ENCODE data around the gene NUDT17.

The NUDT17 gene

DNA sequence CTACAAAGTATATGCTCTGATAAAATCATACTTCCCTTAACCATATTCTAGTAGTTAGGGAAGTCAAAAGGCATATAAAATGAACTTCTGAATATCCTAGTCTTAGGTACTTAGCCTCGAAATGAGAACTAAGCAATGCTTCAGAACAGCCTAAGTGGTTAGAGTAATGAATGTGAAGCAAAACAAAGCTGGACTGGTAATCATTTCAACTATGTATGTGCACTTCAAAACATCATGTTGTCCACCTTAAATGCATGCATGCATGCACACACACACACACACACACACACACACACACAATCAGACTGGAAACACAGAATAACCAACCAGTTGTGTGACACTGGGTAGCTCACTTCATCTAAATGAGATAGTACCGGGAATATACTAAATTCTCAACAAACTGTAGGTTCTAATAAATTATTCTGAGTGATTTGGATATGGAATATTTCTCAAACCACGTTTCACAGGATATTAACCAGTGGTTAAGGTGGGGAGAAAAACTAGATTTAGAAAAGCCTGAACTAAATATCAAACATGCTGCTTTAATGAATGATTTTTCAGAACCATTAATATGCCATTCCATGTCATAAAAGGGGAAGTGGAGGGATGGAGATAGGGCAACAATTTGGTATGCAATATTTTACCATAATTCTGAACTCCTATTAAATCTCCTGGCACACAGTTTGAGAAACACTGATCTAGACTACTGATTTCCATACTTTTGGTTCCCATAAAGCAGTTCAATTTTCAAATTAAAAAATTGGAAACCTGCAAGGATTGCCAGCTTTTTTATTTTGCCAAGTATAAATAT is 41.0 kb upstream of the NUDT17 start:
- Histone ChIP-seq H3F3A (ENCODE audit: low read depth) (no peaks in the 10 kb centered on the region), H3K9me3 (ENCODE audit: insufficient read depth, low read depth, low read length) (no peaks in the 10 kb centered on the region), H3K4me1 (ENCODE audit: insufficient read depth, low read length, poor library complexity, severe bottlenecking) (peaks cover 15% of the 10 kb centered on the region), H3K9me2 (replicated peaks; ENCODE audit: low read depth, low read length) (no peaks in the 10 kb centered on the region), H3K4me2 (ENCODE audit: low read depth, low read length, poor library complexity, severe bottlenecking) (no peak overlapping the region), H3K27me3 (ENCODE audit: insufficient read depth, low read length, poor library complexity, severe bottlenecking) (no peaks in the 10 kb centered on the region), H4K20me1 (ENCODE audit: insufficient read depth, low read length, poor library complexity, severe bottlenecking) (peaks cover 35% of the 10 kb centered on the region), H3K79me2 (ENCODE audit: insufficient read depth, low read length) (peaks cover 91% of the 10 kb centered on the region), H2AFZ (ENCODE audit: low read length) (no peak overlapping the region), H3K36me3 (ENCODE audit: insufficient read depth, low read length) (0 out of 2 replicates have a peak, but pooled peaks cover 3% of the 10 kb centered on the region), H3K4me3 (ENCODE audit: low read length, poor library complexity, severe bottlenecking) (no peak overlapping the region), H3K9ac (ENCODE audit: low read depth, low read length, poor library complexity, severe bottlenecking) (no peak overlapping the region)
- TF ChIP-seq, protein P1, sequence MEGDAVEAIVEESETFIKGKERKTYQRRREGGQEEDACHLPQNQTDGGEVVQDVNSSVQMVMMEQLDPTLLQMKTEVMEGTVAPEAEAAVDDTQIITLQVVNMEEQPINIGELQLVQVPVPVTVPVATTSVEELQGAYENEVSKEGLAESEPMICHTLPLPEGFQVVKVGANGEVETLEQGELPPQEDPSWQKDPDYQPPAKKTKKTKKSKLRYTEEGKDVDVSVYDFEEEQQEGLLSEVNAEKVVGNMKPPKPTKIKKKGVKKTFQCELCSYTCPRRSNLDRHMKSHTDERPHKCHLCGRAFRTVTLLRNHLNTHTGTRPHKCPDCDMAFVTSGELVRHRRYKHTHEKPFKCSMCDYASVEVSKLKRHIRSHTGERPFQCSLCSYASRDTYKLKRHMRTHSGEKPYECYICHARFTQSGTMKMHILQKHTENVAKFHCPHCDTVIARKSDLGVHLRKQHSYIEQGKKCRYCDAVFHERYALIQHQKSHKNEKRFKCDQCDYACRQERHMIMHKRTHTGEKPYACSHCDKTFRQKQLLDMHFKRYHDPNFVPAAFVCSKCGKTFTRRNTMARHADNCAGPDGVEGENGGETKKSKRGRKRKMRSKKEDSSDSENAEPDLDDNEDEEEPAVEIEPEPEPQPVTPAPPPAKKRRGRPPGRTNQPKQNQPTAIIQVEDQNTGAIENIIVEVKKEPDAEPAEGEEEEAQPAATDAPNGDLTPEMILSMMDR (conservative IDR thresholded peaks at IDR 0.05; ENCODE audit: low read length) = no peak
- TF ChIP-seq EZH2phosphoT487 (IDR thresholded peaks at IDR 0.05; ENCODE audit: borderline replicate concordance) = no peak

DNA sequence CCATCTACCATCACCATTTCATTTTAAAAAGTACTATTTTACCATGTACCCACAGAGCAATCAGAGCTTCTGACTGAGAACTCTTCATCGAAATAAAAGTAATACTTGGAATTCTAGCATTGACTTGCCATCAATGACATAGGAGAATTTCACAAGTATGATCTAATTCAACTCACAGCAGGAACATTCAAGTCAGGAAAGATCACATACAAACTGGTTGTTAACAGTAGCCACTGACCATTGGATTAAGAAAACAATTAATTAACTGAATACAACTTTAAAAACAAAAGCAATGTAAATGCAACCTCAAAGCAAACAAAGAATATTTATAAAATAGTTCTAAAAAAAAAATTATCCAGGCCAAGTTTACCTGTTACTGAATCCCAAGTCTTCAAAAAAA is 40.4 kb upstream of the NUDT17 start:
- Histone ChIP-seq H3F3A (ENCODE audit: low read depth) (no peaks in the 10 kb centered on the region), H3K4me1 (ENCODE audit: insufficient read depth, low read length, poor library complexity, severe bottlenecking) (peaks cover 13% of the 10 kb centered on the region), H3K9ac (ENCODE audit: low read depth, low read length, poor library complexity, severe bottlenecking) (no peak overlapping the region), H3K79me2 (ENCODE audit: insufficient read depth, low read length) (peaks cover 85% of the 10 kb centered on the region), H3K9me3 (ENCODE audit: insufficient read depth, low read depth, low read length) (no peaks in the 10 kb centered on the region), H3K36me3 (ENCODE audit: insufficient read depth, low read length) (0 out of 2 replicates have a peak, but pooled peaks cover 3% of the 10 kb centered on the region), H3K4me2 (ENCODE audit: low read depth, low read length, poor library complexity, severe bottlenecking) (no peak overlapping the region), H2AFZ (ENCODE audit: low read length) (no peak overlapping the region), H3K4me3 (ENCODE audit: low read length, poor library complexity, severe bottlenecking) (no peak overlapping the region), H3K9me2 (replicated peaks; ENCODE audit: low read depth, low read length) (no peaks in the 10 kb centered on the region), H3K27me3 (ENCODE audit: insufficient read depth, low read length, poor library complexity, severe bottlenecking) (no peaks in the 10 kb centered on the region), H4K20me1 (ENCODE audit: insufficient read depth, low read length, poor library complexity, severe bottlenecking) (peaks cover 35% of the 10 kb centered on the region)
- TF ChIP-seq, protein P1 (conservative IDR thresholded peaks at IDR 0.05; ENCODE audit: low read length) = no peak
- no peak for TF ChIP-seq EZH2phosphoT487 (IDR thresholded peaks at IDR 0.05; ENCODE audit: borderline replicate concordance)

DNA sequence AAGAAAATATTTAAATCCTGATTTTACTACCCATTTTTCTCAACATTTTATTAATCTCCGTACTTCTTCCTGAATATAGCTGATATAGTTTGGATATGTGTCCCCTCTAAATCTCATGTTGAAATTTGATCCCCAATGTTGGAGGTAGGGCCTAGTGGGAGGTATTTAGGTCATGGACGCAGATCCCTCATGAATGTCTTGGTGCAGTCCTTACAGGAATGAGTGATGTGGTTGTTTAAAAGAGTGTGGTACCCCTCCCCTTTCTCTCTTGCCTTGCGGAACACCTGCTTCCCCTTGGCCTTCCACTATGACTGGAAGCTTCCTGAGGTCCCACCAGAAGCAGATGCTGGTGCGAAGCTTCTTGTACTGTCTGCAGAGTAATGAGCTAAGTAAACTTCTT is 39.0 kb upstream of the NUDT17 start:
- H3K9me3 ChIP-seq (ENCODE audit: insufficient read depth, low read depth, low read length) = no peaks in the 10 kb centered on the region
- H3K27me3 ChIP-seq (ENCODE audit: insufficient read depth, low read length, poor library complexity, severe bottlenecking) = no peaks in the 10 kb centered on the region
- peaks cover 27% of the 10 kb centered on the region for H4K20me1 ChIP-seq (ENCODE audit: insufficient read depth, low read length, poor library complexity, severe bottlenecking)
- H3F3A ChIP-seq (ENCODE audit: low read depth) = no peaks in the 10 kb centered on the region
- 0 out of 2 replicates have a peak, but pooled peaks cover 3% of the 10 kb centered on the region for H3K36me3 ChIP-seq (ENCODE audit: insufficient read depth, low read length)
- H3K79me2 ChIP-seq (ENCODE audit: insufficient read depth, low read length) = peaks cover 72% of the 10 kb centered on the region
- no peak for TF ChIP-seq EZH2phosphoT487 (IDR thresholded peaks at IDR 0.05; ENCODE audit: borderline replicate concordance)
- TF ChIP-seq, protein P1 (conservative IDR thresholded peaks at IDR 0.05; ENCODE audit: low read length) = no peak
- H2AFZ ChIP-seq (ENCODE audit: low read length) = no peak overlapping the region
- no peaks in the 10 kb centered on the region for H3K9me2 ChIP-seq (replicated peaks; ENCODE audit: low read depth, low read length)
- no peak overlapping the region for H3K4me3 ChIP-seq (ENCODE audit: low read length, poor library complexity, severe bottlenecking)
- H3K9ac ChIP-seq (ENCODE audit: low read depth, low read length, poor library complexity, severe bottlenecking) = no peak overlapping the region
- H3K4me2 ChIP-seq (ENCODE audit: low read depth, low read length, poor library complexity, severe bottlenecking) = no peak overlapping the region
- H3K4me1 ChIP-seq (ENCODE audit: insufficient read depth, low read length, poor library complexity, severe bottlenecking) = peaks cover 7% of the 10 kb centered on the region
